NCI-H1048 (cell line): ENCODE measurements around the gene ASIC3.

Source experiments
- DNase-seq: peaks from one replicate; lab custom pipeline; 2025; lab: John Stamatoyannopoulos, UW

The ASIC3 gene

GRCh38 chr7:151070574-151070960, 22.2 kb downstream of the ASIC3 start:
- DNase-seq = no peak

- no peak for DNase-seq
Measured at GRCh38 chr7:151071032-151071866, 22.9 kb downstream of the ASIC3 start.

DNA sequence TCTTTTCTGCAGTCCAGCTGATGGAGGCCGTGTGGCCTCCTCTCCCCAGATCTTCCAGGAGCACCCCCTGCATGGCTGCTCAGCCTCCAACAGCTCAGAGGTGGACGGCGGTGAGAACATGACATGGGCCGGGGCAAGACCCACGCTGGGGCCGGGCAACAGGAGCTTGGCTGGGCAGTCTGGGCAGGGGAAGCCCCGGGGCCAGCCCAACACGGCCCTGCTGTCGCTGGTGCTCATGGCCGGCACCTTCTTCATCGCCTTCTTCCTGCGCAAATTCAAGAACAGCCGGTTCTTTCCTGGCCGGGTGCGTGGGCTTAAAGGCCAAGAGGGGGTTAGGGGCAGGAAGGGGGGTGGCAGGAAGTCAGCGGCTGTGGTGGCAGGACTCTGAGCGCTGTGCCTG, 25.7 kb downstream of the ASIC3 start:
- no peak for DNase-seq

GRCh38 chr7:151074817-151075661, 26.7 kb downstream of the ASIC3 start:
- no peak for DNase-seq

DNA sequence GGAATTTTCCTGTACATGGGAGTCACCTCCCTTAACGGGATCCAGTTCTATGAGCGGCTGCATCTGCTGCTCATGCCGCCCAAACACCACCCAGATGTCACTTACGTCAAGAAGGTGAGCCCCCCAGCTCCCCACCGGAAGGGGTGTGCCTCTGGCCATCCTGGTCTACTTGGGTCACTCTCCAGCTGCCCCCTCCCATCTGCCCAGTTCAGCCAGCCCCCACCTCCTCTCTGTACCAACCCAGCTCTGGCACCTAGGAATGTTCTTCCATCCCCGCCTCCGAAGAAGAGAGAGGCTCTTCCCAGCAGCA, 27.3 kb downstream of the ASIC3 start:
- DNase-seq = no peak

GRCh38 chr7:151075978-151076426, 27.7 kb downstream of the ASIC3 start:
- DNase-seq = no peak

DNA sequence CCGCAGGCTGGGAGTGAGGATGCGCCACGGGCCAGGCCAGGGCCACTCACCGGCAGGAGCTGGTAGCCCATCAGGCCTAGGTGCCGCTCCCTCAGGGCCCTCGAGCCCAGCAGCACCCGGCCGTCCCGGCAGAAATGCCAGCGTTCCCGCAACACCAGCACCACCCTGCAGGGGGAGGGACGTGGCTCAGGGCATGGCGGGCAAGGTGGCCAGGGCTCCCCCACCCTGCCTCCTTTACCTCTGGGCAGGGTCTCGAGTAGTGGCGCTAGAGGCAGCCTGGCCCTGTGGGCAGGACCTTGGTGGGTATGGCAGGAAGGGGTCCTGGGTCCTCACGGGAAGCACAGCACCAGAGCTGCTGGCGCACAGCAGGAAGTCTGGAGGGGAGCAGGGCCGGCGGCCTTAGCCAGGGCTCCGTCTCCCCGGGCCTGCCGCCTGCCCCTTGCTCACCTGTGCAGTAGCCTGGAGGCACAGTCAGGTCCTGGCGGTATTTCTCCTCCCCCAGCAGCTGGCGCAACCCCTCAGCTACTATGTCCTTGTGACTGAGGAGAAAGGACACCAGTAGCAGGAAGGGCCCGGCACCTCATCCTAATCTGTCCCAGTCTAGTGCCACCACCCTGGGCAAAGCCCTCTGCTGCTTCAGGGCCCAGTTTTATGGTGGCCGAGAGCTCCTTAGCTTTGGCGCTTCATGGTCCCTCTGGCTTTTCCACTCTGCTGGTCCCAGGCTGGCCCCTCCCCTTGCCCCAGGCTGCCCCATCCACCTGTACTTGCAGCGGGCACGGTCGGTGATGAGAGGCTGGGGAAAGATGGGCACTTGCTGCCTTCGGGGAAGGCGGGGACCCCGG, 28.8 kb downstream of the ASIC3 start:
- no peak for DNase-seq

DNA sequence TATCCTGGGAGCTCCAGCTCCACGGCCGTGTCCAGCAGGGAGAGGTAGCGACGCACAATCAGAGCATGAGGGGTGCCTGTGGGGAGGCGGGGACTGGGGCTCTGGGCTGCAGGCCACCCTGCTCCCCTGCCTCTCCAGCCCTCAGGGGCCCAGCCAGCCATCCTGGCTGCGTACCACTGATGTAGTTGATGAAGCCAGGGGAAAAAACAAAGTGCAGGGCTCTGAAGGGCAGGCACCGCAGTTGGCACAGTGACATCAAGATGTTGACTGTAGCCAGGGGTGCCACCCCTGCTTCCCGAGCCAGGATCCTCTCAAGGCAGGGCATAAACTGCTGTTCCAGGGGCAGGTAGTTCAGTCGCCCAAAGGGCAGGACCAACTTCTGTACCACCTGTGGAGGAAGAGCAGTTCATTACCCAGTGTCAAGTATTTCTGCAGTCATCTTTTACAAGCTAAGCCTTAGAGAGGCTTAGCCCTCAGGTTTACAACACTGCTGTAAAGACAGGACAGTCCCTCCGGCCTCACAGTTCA, 29.4 kb downstream of the ASIC3 start:
- DNase-seq = no peak

DNA sequence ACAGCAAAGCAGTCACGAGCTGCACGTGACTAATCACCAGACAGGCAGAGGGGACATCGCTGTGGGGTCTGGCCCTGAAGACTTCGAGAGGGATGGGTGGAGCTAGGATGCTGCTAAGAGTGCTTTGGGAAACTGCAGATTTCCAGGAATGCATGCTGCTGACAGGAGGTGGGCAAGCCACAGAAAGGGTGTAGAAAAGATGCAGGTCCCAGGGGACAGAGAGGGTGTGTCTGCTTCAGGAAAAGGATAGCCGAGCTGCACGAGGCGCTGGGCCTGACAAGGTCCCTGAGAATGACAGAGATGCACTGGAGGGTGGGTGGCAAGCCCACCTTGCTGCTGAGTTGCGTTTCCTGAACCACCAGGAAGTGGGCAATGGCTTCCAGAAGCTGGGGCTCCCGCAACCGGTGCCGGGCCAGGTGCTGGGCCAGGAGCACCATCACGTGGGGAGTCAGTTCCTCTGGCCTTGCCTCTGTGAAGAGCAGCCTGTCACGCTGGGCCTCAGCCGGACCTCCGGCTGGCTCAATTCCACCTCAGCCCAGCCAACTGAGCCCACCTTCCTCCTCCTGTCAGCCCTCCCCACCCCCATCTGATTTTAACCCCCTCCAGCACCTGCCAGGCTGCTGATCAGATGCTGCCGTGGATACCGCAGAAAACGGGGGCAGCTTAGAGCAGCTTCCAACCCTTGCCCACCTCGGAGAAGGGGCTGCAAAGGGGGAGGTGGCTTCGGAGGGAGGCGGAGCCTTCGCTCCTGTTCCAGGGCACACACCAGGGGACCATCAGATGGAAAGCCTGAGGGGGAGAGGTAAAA, 30.1 kb downstream of the ASIC3 start:
- no peak for DNase-seq

DNA sequence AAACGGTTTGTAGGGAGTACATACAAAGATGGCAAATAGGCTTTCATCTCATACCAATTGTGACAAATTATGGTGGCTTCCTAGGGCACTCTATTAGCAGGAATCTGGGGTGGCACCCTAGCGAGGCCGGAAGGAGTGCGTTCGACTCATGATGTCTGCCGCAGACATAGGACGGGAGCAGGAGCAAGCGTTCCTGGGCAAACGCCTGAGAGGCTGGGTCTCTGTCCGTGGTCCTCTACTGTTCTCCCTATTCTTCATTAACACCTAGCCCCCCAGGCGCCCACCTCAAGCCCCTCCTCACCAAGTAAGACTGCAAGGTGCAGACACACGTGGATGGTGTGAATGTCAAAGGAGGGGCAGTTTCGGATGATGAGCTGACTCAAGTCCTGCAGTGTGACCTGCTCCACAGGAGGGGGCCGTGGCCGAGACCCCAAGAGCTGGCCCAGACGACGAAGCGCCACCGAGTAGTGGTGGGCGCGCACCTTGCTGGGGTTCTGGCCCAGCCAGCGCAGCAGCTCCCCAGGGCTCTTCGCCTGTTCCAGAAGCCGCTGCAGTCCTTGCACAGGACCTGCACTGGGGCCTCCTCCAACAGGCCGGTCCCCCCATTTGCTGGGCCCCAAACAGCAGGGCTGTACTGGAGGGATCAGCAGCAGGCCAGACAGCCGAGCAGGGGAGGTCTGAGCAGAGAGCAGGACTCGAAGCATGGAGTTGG, 31.0 kb downstream of the ASIC3 start:
- DNase-seq = no peak

DNA sequence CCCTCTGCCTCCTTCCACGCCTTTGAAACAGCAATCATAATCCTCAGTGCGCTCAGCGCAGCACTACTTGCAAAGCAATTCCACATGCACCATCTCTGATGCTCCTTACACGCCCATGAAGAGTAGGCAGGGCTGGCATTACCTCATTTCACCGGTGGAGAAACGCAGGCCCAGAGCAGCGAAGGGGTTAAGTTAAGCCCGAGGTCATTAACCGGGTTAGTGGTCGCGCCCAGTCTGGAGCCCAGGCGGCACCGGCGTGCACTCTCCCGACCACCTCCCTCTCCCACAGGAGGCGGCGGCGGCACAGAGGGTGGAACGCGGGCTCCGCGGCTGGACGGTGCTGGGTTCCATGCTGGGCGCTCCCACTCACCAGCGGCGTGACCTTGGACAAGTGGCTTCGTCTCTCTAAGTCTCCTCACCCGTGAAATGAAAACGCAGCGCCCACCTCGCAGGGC, 31.8 kb downstream of the ASIC3 start:
- no peak for DNase-seq

DNA sequence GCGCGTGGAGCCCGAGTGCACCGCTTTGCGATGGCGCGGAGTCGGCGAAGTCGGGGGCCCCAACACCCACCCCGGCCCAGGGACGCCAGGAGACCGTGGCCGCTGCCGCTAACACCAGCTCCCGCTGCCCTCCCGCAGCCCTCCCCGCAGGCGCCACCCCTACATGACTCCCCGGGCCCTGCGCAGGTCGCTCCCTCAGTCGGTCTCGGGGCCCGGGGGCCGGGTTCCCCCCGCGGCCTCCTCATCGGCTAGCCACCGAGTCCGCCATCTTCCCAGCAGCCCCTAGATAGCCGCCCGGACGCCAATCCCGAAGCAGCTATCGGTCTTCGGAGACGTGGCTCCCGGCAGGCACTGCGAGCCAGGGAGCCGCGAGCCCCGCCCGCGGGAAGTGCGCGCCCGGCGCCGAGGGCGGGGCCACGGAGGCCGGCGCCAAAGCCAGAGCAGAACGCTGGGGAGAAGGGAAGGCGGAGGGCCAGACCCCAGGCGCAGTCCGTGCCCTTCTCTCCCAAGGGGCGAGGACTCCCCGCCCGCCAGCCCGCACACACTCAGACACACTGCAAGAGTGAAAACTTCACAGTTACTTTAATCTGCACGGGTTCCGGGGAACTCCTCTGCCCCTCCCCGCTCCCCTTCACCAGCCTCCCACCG, 32.3 kb downstream of the ASIC3 start, which contains the start of gene FASTK:
Gene FASTK, minus strand, starts transcription at position 288 of the 648 bp plus-strand sequence. Its CDS starts 43 bp downstream, at position 245.
- DNase-seq = peak; percentile 86

DNA sequence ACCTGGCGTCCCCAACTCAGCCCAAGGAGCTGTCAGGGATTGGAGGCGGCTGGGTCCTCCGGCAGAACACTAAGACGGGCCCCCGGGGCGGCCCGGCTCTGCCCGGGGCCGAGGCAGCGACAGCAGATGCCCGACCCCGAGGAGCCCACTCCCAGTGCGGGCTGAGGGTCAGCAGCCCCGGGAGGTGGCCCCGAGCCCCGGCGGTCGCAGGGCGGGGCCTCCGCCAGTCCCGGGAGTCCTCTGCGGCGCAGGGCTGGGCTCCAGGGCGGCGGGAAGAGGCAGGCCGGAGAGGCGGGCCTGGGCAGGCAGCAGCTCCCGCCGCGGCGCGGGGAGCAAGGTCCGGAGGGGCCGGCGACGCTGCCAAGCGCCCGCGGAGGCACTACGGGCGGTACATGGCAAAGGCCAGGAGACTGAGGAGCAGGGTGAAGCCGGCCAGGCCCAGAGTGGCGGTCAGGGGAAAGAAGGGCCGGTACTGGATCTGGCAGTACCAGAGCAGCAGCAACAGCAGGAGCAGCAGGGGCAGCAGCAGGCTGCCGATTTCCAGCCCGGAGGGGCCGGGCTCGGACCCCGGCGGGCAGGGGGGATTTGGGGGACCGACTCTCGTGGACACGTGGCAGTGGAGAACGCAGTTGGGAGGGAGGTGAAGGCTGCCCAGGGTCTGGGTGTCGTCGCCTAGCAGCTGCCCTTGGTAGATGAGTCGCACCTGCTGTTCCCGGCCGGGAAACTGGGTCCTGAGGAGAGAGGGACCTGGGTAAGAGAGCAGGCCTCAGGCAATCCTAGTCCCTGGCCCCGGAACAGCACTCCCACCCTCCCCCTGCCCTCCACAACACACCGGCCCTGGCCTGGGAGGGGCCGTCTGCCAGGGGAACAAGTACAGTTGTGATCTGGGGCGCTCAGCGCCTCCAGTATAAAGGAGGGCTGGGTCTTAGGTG, 33.1 kb downstream of the ASIC3 start:
- DNase-seq = no peak

DNA sequence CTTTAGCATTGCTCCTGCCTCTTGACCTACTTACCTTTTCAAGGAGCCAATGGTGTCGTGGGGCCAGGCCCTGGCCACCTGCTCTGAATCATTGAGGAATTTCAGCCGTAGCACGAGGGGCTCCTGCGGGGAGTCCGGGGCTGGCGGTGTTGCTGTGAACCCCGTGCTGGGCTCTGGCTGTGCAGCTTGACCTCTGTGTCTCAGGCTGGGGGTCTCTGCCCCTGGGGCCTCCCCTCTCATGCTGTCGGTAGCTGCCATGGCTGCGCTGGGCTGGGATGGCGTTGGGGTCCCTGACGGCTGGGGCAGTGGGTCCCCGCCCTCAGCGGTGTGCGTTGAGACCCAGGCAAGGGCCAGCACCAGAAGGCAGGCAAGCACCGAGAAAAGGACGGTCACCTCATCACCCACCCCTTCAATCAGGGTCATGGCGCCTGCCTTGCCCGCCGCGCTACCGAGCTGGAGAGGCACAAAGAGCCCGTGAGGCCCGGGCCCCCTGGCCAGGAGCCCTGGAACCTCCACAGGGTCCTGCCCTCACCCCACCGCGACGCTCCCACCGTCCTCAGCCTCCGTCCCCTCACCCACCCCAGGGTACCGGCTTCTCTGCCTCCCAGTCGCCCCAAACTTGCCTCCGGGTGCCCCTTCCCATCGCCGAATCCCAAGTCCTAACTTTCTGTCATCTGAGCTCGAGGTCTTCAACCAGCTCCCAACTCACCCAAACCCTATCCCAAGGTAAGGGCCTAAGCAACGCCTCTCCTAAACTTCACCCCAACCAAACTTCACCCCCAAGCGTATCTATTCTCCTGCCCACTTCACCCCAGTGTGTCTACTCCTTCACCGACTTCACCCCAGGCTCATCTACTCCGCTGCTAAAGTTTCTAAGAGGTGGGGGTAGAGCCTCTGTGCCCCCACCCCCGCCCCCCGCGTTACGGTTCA, 34.1 kb downstream of the ASIC3 start:
- DNase-seq = no peak

- DNase-seq = peak; percentile 57
Measured at GRCh38 chr7:151083071-151083823, 34.9 kb downstream of the ASIC3 start, which contains the start of gene TMUB1. TMUB1 (minus strand) TSS chr7:151083493; CDS start chr7:151082563, 930 bp downstream.

DNA sequence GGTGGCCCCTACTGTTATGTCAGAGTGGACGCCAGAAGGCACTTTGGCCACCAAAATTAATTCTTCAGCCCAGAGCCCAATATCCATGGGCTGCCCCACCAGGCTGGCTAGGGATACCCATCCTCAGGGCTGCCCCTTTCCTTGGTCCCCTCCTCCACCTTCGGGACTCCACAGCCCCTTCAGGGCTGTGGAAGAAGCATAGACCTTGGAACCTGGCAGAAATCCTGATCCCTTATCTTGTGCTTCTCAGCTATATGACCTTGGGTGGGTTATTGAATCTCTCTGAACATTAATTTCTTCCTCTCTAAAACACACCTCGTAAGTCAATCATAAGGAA, 35.5 kb downstream of the ASIC3 start:
- no peak for DNase-seq

- DNase-seq = no peak
Measured at GRCh38 chr7:151085329-151085690, 37.0 kb downstream of the ASIC3 start.
